GM23338 (cell line): Measurements from ENCODE around the gene RIPOR3. TPM values are rescaled to one million over a fixed set of nuclear protein-coding genes. Genes with fewer than 3 reads are reported as not detected.

Source experiments
- ATAC-seq: fragments of 200-7000 bp; cut with Tn5 transposase; 3 replicates; pipeline ENCODE4 v1.9.1; 2020
- DNase-seq: peaks from one replicate; pipeline ENCODE4 v3.0.0-alpha.2; 2015; ENCODE audit warnings: low spot score
- H2AFZ ChIP-seq: fragments of 200-600 bp; sonication (generic); 2 replicates; pipeline ENCODE4 v1.8.0; 2016; ENCODE audit warnings: antibody characterized with exemption, mild to moderate bottlenecking, moderate library complexity
- H3F3A ChIP-seq: fragments of 200-600 bp; sonication (generic); replicated peaks from 2 replicates; pipeline ENCODE4 v1.8.0; 2017; ENCODE audit warnings: antibody characterized with exemption, mixed run types, low read depth
- H3K27ac ChIP-seq: fragments of 200-600 bp; sonication (generic); 2 replicates; pipeline ENCODE4 v1.6.1; 2016; ENCODE audit warnings: low read depth
- H3K27me3 ChIP-seq: fragments of 200-600 bp; sonication (generic); 2 replicates; pipeline ENCODE4 v1.8.0; 2016; ENCODE audit warnings: mild to moderate bottlenecking, mixed run types, moderate library complexity; ENCODE audit not compliant: insufficient read depth
- H3K36me3 ChIP-seq: fragments of 200-600 bp; sonication (generic); 2 replicates; pipeline ENCODE4 v1.8.0; 2016; ENCODE audit warnings: mild to moderate bottlenecking; ENCODE audit not compliant: insufficient read depth
- H3K4me1 ChIP-seq: fragments of 200-600 bp; sonication (generic); 2 replicates; pipeline ENCODE4 v1.8.0; 2016; ENCODE audit warnings: mild to moderate bottlenecking, moderate library complexity; ENCODE audit not compliant: insufficient read depth
- H3K4me2 ChIP-seq: fragments of 200-600 bp; sonication (generic); 2 replicates; pipeline ENCODE4 v1.7.1; 2017; ENCODE audit warnings: mixed run types
- H3K4me3 ChIP-seq: fragments of 200-600 bp; sonication (generic); 2 replicates; pipeline ENCODE4 v1.6.1; 2016; ENCODE audit warnings: mixed run types
- H3K79me2 ChIP-seq: fragments of 200-600 bp; sonication (generic); replicated peaks from 2 replicates; pipeline ENCODE4 v1.8.0; 2017; ENCODE audit warnings: mild to moderate bottlenecking; ENCODE audit not compliant: insufficient read depth
- H3K9me2 ChIP-seq: fragments of 200-600 bp; sonication (generic); 2 replicates; pipeline ENCODE4 v1.8.0; 2017; ENCODE audit not compliant: insufficient read depth
- H4K20me1 ChIP-seq: fragments of 200-600 bp; sonication (generic); replicated peaks from 2 replicates; pipeline ENCODE4 v1.8.0; 2017; ENCODE audit warnings: mild to moderate bottlenecking; ENCODE audit not compliant: insufficient read depth
- H3K27ac Mint-ChIP-seq: 2 replicates; pipeline ENCODE4 v1.8.0; 2020; ENCODE audit warnings: inconsistent platforms, mild to moderate bottlenecking, moderate library complexity, mixed read lengths
- H3K27me3 Mint-ChIP-seq: 3 replicates; pipeline ENCODE4 v1.8.0; 2022; ENCODE audit warnings: low read depth, mild to moderate bottlenecking, moderate library complexity, mixed read lengths, inconsistent platforms; ENCODE audit not compliant: insufficient read depth, poor library complexity
- H3K36me3 Mint-ChIP-seq: 3 replicates; pipeline ENCODE4 v1.8.0; 2021; ENCODE audit warnings: low read depth, mild to moderate bottlenecking, inconsistent platforms, moderate library complexity, mixed read lengths
- H3K4me1 Mint-ChIP-seq: 3 replicates; pipeline ENCODE4 v1.8.0; 2020; ENCODE audit warnings: mild to moderate bottlenecking, inconsistent platforms, mixed read lengths
- H3K4me3 Mint-ChIP-seq: 3 replicates; pipeline ENCODE4 v1.8.0; 2021; ENCODE audit warnings: moderate library complexity, mild to moderate bottlenecking, inconsistent platforms, mixed read lengths
- H3K9me3 Mint-ChIP-seq: 3 replicates; pipeline ENCODE4 v1.8.0; 2020; ENCODE audit warnings: moderate library complexity, mild to moderate bottlenecking, inconsistent platforms, mixed read lengths
- CREB1 ChIP-seq: fragments of 250-450 bp; sonication (Bioruptor Pico); IDR thresholded peaks from 2 replicates; pipeline ENCODE4 v1.5.0; 2020; ENCODE audit warnings: low read depth, mild to moderate bottlenecking, moderate library complexity
- EZH2 ChIP-seq: fragments of 200-600 bp; sonication (generic); IDR thresholded peaks from one replicate; pipeline ENCODE4 v1.8.0; 2017; ENCODE audit warnings: antibody characterized with exemption, mild to moderate bottlenecking, low read depth; ENCODE audit not compliant: unreplicated experiment
- EZH2phosphoT487 ChIP-seq: fragments of 200-600 bp; sonication (generic); IDR thresholded peaks from one replicate; pipeline ENCODE4 v1.8.1; 2018; ENCODE audit warnings: antibody characterized with exemption; ENCODE audit not compliant: unreplicated experiment
- JUNB ChIP-seq: IDR thresholded peaks from one replicate; pipeline ENCODE4 v1.6.1; 2016; ENCODE audit warnings: antibody characterized with exemption; ENCODE audit not compliant: unreplicated experiment
- NANOG ChIP-seq: IDR thresholded peaks from 2 replicates; pipeline ENCODE4 v1.6.1; 2016; ENCODE audit warnings: antibody characterized with exemption, borderline replicate concordance
- POLR2AphosphoS5 ChIP-seq: IDR thresholded peaks from 2 replicates; pipeline ENCODE4 v1.6.1; 2016; ENCODE audit warnings: antibody characterized with exemption, low read depth
- STAT1 ChIP-seq: IDR thresholded peaks from one replicate; pipeline ENCODE4 v1.6.1; 2016; ENCODE audit warnings: antibody characterized with exemption; ENCODE audit not compliant: unreplicated experiment
- ZNF114 ChIP-seq: fragments of 250-450 bp; sonication (Bioruptor Pico); IDR thresholded peaks from 2 replicates; pipeline ENCODE4 v1.5.0; 2020; ENCODE audit warnings: mild to moderate bottlenecking, moderate library complexity
- ZNF331 ChIP-seq: fragments of 250-450 bp; sonication (Bioruptor Pico); IDR thresholded peaks from 2 replicates; pipeline ENCODE4 v1.5.0; 2020; ENCODE audit warnings: low read depth, mild to moderate bottlenecking, moderate library complexity
- polyA plus RNA-seq: library from polyadenylated mRNA; unstranded; fragments of >200 nt; fragmentation: Nextera tagmentation; extraction: Ambion mirVana; gene quantifications from 2 replicates; pipeline ENCODE4 v1.2.1, GENCODE V29; 2016
- total RNA-seq: library from RNA; depleted of rRNA; stranded (reverse); fragments of >200 nt; shearing (Covaris generic); gene quantifications from 2 replicates; pipeline ENCODE4 v1.2.3, GENCODE V29; 2014
- TF ChIP-seq, protein P1 (sequence below): IDR thresholded peaks from one replicate; pipeline ENCODE4 v1.6.1; 2018; ENCODE audit warnings: antibody characterized with exemption; ENCODE audit not compliant: unreplicated experiment
- TF ChIP-seq, protein P2 (sequence below): fragments of 250-450 bp; sonication (Bioruptor Pico); IDR thresholded peaks from 2 replicates; pipeline ENCODE4 v1.5.0; 2020; ENCODE audit warnings: mild to moderate bottlenecking, moderate library complexity
- TF ChIP-seq, protein P3 (sequence below), 2 experiments: fragments of 200-600 bp in 1 of 2; sonication (generic) in 1 of 2; conservative IDR thresholded peaks; 2 replicates each; pipeline versions ENCODE4 v1.5.1 to v1.6.1; 2016 to 2017; ENCODE audit warnings: antibody characterized with exemption in 2 of 2, low read depth in 2 of 2, mild to moderate bottlenecking in 2 of 2, moderate library complexity in 1 of 2

The RIPOR3 gene
- total and polyA plus RNA-seq, 2 experiments from 2014 or later = 4.9 to 6.3 TPM

DNA sequence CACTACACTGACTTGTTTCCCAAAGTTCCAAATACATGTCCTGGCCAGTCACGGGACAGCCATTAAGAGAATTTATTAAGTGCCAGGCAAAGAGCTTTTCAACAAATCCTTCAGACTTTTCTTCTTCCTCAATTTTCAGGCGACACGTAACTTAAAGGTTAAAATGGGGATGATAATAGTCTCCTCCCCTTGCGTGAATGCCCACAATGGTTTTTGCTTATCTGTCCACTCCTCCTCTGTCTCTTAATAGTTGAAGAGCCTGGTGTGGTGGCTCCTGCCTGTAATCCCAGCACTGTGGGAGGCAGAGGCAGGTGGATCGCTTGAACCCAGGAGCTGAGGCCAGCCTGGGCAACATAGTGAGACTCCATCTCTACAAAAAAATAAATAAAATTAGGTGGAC, 28.7 kb upstream of the RIPOR3 start:
- DNase-seq (no peak), ATAC-seq (no peak)
- H3F3A ChIP-seq = no peaks in the 10 kb centered on the region
- H3K4me2 ChIP-seq = no peak overlapping the region
- no peak overlapping the region for H3K27ac Mint-ChIP-seq
- peaks cover 9% of the 10 kb centered on the region for H3K4me1 Mint-ChIP-seq
- no peaks in the 10 kb centered on the region for H3K36me3 Mint-ChIP-seq
- H3K4me3 ChIP-seq = no peak overlapping the region
- no peak overlapping the region for H3K27ac ChIP-seq
- TF ChIP-seq JUNB = no peak
- TF ChIP-seq EZH2 = no peak
- no peak for TF ChIP-seq NANOG
- TF ChIP-seq, protein P1, sequence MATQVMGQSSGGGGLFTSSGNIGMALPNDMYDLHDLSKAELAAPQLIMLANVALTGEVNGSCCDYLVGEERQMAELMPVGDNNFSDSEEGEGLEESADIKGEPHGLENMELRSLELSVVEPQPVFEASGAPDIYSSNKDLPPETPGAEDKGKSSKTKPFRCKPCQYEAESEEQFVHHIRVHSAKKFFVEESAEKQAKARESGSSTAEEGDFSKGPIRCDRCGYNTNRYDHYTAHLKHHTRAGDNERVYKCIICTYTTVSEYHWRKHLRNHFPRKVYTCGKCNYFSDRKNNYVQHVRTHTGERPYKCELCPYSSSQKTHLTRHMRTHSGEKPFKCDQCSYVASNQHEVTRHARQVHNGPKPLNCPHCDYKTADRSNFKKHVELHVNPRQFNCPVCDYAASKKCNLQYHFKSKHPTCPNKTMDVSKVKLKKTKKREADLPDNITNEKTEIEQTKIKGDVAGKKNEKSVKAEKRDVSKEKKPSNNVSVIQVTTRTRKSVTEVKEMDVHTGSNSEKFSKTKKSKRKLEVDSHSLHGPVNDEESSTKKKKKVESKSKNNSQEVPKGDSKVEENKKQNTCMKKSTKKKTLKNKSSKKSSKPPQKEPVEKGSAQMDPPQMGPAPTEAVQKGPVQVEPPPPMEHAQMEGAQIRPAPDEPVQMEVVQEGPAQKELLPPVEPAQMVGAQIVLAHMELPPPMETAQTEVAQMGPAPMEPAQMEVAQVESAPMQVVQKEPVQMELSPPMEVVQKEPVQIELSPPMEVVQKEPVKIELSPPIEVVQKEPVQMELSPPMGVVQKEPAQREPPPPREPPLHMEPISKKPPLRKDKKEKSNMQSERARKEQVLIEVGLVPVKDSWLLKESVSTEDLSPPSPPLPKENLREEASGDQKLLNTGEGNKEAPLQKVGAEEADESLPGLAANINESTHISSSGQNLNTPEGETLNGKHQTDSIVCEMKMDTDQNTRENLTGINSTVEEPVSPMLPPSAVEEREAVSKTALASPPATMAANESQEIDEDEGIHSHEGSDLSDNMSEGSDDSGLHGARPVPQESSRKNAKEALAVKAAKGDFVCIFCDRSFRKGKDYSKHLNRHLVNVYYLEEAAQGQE = no peak
- TF ChIP-seq ZNF331 (CRISPR knock-in tag) = no peak
- TF ChIP-seq EZH2phosphoT487 = no peak
- no peak for TF ChIP-seq CREB1 (CRISPR knock-in tag)
- TF ChIP-seq, protein P2, sequence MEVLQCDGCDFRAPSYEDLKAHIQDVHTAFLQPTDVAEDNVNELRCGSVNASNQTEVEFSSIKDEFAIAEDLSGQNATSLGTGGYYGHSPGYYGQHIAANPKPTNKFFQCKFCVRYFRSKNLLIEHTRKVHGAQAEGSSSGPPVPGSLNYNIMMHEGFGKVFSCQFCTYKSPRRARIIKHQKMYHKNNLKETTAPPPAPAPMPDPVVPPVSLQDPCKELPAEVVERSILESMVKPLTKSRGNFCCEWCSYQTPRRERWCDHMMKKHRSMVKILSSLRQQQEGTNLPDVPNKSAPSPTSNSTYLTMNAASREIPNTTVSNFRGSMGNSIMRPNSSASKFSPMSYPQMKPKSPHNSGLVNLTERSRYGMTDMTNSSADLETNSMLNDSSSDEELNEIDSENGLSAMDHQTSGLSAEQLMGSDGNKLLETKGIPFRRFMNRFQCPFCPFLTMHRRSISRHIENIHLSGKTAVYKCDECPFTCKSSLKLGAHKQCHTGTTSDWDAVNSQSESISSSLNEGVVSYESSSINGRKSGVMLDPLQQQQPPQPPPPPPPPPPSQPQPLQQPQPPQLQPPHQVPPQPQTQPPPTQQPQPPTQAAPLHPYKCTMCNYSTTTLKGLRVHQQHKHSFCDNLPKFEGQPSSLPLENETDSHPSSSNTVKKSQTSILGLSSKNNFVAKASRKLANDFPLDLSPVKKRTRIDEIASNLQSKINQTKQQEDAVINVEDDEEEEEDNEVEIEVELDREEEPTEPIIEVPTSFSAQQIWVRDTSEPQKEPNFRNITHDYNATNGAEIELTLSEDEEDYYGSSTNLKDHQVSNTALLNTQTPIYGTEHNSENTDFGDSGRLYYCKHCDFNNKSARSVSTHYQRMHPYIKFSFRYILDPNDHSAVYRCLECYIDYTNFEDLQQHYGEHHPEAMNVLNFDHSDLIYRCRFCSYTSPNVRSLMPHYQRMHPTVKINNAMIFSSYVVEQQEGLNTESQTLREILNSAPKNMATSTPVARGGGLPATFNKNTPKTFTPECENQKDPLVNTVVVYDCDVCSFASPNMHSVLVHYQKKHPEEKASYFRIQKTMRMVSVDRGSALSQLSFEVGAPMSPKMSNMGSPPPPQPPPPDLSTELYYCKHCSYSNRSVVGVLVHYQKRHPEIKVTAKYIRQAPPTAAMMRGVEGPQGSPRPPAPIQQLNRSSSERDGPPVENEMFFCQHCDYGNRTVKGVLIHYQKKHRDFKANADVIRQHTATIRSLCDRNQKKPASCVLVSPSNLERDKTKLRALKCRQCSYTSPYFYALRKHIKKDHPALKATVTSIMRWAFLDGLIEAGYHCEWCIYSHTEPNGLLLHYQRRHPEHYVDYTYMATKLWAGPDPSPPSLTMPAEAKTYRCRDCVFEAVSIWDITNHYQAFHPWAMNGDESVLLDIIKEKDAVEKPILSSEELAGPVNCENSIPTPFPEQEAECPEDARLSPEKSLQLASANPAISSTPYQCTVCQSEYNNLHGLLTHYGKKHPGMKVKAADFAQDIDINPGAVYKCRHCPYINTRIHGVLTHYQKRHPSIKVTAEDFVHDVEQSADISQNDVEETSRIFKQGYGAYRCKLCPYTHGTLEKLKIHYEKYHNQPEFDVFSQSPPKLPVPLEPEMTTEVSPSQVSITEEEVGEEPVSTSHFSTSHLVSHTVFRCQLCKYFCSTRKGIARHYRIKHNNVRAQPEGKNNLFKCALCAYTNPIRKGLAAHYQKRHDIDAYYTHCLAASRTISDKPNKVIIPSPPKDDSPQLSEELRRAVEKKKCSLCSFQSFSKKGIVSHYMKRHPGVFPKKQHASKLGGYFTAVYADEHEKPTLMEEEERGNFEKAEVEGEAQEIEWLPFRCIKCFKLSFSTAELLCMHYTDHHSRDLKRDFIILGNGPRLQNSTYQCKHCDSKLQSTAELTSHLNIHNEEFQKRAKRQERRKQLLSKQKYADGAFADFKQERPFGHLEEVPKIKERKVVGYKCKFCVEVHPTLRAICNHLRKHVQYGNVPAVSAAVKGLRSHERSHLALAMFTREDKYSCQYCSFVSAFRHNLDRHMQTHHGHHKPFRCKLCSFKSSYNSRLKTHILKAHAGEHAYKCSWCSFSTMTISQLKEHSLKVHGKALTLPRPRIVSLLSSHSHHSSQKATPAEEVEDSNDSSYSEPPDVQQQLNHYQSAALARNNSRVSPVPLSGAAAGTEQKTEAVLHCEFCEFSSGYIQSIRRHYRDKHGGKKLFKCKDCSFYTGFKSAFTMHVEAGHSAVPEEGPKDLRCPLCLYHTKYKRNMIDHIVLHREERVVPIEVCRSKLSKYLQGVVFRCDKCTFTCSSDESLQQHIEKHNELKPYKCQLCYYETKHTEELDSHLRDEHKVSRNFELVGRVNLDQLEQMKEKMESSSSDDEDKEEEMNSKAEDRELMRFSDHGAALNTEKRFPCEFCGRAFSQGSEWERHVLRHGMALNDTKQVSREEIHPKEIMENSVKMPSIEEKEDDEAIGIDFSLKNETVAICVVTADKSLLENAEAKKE = no peak
- TF ChIP-seq POLR2AphosphoS5 = no peak
- no peak for TF ChIP-seq ZNF114 (CRISPR knock-in tag)
- TF ChIP-seq, protein P3, sequence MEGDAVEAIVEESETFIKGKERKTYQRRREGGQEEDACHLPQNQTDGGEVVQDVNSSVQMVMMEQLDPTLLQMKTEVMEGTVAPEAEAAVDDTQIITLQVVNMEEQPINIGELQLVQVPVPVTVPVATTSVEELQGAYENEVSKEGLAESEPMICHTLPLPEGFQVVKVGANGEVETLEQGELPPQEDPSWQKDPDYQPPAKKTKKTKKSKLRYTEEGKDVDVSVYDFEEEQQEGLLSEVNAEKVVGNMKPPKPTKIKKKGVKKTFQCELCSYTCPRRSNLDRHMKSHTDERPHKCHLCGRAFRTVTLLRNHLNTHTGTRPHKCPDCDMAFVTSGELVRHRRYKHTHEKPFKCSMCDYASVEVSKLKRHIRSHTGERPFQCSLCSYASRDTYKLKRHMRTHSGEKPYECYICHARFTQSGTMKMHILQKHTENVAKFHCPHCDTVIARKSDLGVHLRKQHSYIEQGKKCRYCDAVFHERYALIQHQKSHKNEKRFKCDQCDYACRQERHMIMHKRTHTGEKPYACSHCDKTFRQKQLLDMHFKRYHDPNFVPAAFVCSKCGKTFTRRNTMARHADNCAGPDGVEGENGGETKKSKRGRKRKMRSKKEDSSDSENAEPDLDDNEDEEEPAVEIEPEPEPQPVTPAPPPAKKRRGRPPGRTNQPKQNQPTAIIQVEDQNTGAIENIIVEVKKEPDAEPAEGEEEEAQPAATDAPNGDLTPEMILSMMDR (conservative IDR thresholded peaks at IDR 0.05; ENCODE audit: low read depth in 2 of 2) = no peak
- no peak for TF ChIP-seq STAT1
- peaks cover 3% of the 10 kb centered on the region for H3K27me3 Mint-ChIP-seq
- H3K4me3 Mint-ChIP-seq = no peak overlapping the region
- H3K4me1 ChIP-seq = peaks cover 3% of the 10 kb centered on the region
- H3K36me3 ChIP-seq = no peaks in the 10 kb centered on the region
- no peaks in the 10 kb centered on the region for H3K79me2 ChIP-seq
- H3K9me3 Mint-ChIP-seq = no peaks in the 10 kb centered on the region
- H3K27me3 ChIP-seq = no peaks in the 10 kb centered on the region
- H4K20me1 ChIP-seq = no peaks in the 10 kb centered on the region
- H2AFZ ChIP-seq = peak overlapping the region; percentile 43; the same call in 1 of the 2 replicates
- no peaks in the 10 kb centered on the region for H3K9me2 ChIP-seq
